Mesodermal cell (in vitro differentiated cells): Measurements from ENCODE around the gene FKBP5.

Experiments used
- H3K27ac ChIP-seq: 2 replicates; pipeline ENCODE4 v1.7.0; 2013; ENCODE audit warnings: mild to moderate bottlenecking, low read depth, low read length, moderate library complexity; ENCODE audit not compliant: severe bottlenecking
- H3K36me3 ChIP-seq: 2 replicates; pipeline ENCODE4 v1.7.1; 2013; ENCODE audit warnings: mild to moderate bottlenecking, low read length, moderate library complexity; ENCODE audit not compliant: control insufficient read depth, insufficient read depth
- H3K4me1 ChIP-seq: one replicate; pipeline ENCODE4 v1.7.1; 2013; ENCODE audit warnings: mild to moderate bottlenecking, low read length; ENCODE audit not compliant: insufficient read depth, control insufficient read depth, poor library complexity, severe bottlenecking
- H3K4me3 ChIP-seq: 2 replicates; pipeline ENCODE4 v1.7.0; 2013; ENCODE audit warnings: low read length, control low read depth, mild to moderate bottlenecking; ENCODE audit not compliant: insufficient read depth, poor library complexity, severe bottlenecking; ENCODE audit errors: extremely low read depth
- H3K9me3 ChIP-seq: 2 replicates; pipeline ENCODE4 v1.7.1; 2013; ENCODE audit warnings: mild to moderate bottlenecking, low read length, moderate library complexity; ENCODE audit not compliant: control insufficient read depth
- WGBS, 2 experiments: methylation state at CpG; one replicate each; pipeline ENCODE4 v1.1.5; 2013; ENCODE audit warnings: missing lambda C conversion rate in 2 of 2; ENCODE audit not compliant: insufficient coverage in 2 of 2; 5-methylcytosine and 5-hydroxymethylcytosine counted together

FKBP5 gene

DNA sequence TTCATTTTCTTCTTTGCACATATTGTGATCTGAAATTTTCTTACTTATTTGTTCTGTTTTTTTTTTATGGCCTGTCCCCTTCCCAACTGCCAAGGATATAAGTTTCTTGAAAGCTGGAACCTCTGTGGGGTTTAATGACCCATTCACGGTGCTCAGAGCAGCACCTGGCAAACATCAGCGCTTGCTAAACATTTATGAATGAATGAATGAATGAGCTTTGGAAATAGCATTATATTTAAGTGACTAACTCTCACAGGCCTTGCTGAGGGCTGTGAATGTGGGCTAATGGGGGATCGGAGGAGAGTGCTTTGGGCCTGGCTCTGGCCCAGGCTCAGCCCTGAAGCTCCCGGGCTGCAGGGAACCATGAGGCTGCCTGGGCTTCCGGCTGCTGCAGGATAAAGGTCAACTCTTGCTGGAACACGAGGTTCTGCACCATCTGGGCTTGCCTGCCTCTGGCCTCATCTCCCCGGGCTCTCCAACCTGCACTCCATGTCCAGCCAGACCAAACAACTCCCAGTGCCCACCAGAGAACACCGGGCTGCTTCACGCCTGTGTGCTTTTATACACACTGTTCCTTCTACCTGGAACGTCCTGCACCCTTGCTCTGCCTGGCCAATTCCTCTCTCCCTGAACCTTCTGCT, 33.5 kb upstream of the FKBP5 start:
- Histone ChIP-seq H3K4me1 (peaks cover 55% of the 10 kb centered on the region), H3K27ac (no peak overlapping the region), H3K36me3 (no peaks in the 10 kb centered on the region), H3K4me3 (no peak overlapping the region), H3K9me3 (no peaks in the 10 kb centered on the region)
- 90 to 94% methylated on average over 8 of the region's 10 CpGs for WGBS, 2 experiments

DNA sequence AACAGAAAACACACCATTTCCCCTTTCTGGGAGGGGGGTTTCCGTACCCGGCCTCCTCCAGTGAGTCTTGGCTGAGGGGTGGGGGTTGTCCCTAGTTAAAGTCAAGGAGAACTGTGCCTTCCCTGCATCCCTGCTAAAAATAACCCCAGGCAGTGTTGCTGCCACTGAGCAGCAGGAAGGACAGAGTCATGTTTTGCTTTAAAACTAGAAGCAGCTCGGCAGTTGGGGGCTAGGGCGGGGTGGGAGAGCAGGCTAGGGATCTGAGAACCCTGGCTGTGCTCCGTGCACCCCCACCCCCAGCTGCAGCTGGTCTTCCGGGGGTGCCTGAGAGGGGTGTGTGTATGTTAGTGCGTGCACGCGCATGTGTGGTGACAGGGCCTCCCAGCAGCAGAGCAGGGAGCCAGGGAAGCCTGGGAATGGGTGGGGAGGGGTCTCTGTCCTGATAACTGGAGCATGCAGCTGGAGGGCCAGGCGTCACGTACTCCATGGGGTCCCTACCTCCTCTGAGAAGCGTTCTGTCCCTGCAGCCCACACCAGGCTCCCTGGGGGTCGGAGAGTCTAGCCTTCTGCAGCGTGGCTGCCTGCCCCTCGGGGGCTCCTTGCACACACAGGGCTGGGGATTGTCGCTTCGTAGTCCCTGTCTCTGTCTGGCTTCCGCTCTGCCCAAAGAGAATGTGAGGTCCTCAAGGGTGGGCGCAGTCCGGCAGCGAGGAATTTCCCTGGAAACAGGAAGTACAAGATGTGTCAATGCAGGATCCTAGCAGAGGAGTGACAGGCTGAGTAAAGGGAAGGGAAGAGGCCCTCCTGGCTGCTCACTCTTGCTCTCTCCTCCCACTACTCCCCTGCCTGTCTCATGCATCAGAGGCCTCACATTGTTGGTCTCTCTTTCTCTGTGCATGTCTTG, 31.4 kb upstream of the FKBP5 start:
- WGBS, 2 experiments: 22 to 31% methylated on average over 16 of the region's 21 CpGs
- peak overlapping the region; percentile 30 for H3K4me3 ChIP-seq
- peak overlapping the region; percentile 91 for H3K27ac ChIP-seq

DNA sequence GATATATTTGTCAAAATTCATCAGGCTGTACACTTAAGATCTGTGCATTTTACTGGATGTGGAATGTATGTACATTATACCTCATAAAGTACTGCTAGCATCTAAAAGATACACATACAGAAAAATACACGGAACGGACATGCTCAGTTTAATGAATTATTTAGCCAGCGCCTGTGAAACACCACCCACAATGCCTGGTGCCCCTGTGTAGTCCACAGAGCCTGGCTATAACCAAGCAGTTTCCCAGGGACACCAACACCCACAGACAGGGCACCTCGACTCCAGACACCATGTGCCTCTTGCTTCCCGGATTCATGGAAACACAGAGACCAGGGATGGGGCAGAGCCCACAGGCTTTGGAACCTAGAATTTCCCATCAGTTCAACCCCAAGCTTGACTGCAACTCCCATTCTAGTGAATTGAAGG, 30.7 kb upstream of the FKBP5 start:
- 54 to 85% methylated on average over 2 to 4 of the region's 5 CpGs for WGBS, 2 experiments
- H3K36me3 ChIP-seq: no peaks in the 10 kb centered on the region
- peak overlapping the region; percentile 30 for H3K4me3 ChIP-seq
- no peaks in the 10 kb centered on the region for H3K9me3 ChIP-seq
- H3K27ac ChIP-seq: peak overlapping the region; percentile 91
- peaks cover 32% of the 10 kb centered on the region for H3K4me1 ChIP-seq

More for the DNA sequence above, 31.4 kb upstream of the FKBP5 start:
- Histone ChIP-seq H3K4me1 (peaks cover 34% of the 10 kb centered on the region), H3K9me3 (no peaks in the 10 kb centered on the region), H3K36me3 (no peaks in the 10 kb centered on the region)

DNA sequence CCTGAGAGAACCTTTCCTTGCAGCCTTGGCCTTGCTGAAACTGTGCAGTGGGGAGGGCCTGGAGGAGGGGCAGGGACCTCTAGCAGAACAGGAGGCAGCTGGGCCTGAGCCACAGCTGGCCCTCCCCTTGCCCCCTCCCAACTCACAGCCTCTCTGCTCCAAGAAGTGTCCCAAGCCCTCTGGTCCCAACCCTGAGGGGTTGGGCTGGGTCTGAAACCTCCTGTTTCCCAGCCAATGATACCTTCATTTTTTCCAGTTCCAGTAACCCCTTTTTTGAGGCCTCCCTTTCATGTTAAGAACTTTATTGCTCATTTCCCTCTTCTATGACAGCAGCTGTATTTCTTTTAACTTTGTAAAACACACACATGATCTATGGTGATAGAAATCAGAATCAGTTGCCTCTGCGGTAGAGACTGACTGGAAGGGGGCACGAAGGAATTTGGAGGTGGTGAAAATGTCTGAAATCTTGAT, 30.2 kb upstream of the FKBP5 start:
- Histone ChIP-seq H3K4me3 (peak overlapping the region; percentile 3), H3K27ac (peak overlapping the region; percentile 91), H3K9me3 (no peaks in the 10 kb centered on the region), H3K36me3 (no peaks in the 10 kb centered on the region), H3K4me1 (peaks cover 32% of the 10 kb centered on the region)
- WGBS, 2 experiments: 92% methylated on average over 2 of the region's 2 CpGs; no CpG with 5 or more reads in 1 of the 2 experiments

DNA sequence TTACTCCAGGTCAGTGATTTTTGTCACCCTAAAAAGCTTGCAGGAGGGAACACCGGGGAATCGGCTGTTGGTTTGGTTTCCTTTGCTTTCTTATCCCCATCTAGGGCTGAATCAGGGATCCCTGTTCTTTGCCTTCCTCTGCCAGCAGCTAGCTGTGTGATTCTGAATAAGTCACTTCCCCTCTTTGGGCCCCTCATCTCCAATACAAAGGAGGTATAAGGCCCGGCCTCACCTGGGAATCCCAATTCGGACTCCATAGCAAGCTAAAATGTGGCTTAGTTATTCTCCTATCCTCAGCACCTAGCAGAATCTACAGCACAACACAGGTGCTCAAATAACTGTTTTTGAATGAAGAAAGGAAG, 29.6 kb upstream of the FKBP5 start:
- WGBS, 2 experiments: 64 to 76% methylated on average over 2 to 3 of the region's 4 CpGs
- no peak overlapping the region for H3K4me3 ChIP-seq
- no peaks in the 10 kb centered on the region for H3K9me3 ChIP-seq
- H3K36me3 ChIP-seq: no peaks in the 10 kb centered on the region
- H3K27ac ChIP-seq: peak overlapping the region; percentile 91
- H3K4me1 ChIP-seq: peaks cover 32% of the 10 kb centered on the region

DNA sequence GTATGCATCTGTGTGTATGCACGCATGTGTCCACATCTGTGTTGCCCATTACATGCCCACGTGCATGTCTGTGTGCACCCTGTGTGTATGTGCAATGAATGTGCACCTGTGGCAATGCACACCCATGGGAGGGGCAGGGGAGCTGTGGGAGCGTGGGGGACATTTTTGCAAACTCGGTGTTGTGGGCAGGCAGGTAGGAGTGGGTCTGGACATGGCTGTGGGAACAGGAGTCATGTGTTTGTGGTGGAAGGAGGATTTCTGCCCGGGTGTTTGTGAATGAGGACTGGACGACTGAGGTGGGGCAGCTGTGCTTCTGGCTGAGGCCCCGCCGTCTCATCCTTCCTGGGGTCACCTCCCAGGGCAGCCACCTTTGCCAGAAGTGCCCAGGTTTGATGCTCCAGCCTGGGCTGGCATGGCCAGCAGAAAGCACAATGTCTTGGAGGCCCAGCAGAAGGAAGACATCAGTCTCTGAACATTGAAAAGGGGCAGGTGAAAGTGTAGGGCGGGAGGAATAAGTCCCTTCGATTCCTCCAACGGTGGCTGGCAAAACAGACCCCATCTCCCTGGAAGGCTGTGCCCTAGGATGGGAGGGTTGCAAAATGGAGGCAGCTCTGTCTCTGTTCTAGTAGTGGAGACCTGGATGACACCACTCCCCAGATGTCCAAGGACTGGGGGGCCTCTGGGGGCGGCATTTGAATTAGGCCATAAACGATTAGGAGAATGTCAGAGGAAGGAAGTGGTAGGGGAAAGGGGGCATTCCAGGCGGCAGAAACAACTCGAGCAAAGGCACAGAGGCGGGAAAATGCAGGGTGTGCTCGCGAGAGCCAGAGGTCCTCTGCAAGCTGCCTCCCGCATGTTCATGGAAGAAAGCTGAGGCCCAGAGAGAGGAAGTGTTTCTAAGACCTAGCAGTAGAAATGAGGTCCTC, 29.0 kb upstream of the FKBP5 start:
- H3K4me3 ChIP-seq: no peak overlapping the region

DNA sequence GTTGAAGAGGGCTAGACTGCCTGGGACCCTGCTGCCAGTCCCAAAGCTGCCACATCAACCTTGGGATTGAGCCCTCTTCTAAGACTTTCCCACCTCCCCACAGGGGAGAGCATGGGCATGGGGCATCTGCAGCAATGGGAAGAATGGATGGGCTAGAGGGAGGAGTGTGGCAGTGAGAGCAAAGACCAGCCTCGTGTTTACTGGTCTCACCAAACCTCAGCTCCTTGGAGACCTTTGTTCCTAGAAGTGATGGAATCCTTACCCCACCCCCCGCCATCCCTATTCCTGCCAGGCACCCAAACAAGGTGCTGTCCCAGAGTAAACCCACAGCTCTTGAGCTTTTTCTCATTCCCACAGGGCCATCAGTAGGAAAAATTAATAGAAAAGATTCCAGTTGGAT, 28.1 kb upstream of the FKBP5 start:
- Histone ChIP-seq H3K36me3 (no peaks in the 10 kb centered on the region), H3K9me3 (no peaks in the 10 kb centered on the region), H3K27ac (no peak overlapping the region), H3K4me3 (no peak overlapping the region), H3K4me1 (peaks cover 32% of the 10 kb centered on the region)
- 60% methylated on average over 2 of the region's 2 CpGs; no CpG with 5 or more reads in 1 of the 2 experiments for WGBS, 2 experiments

More for the DNA sequence above, 29.0 kb upstream of the FKBP5 start:
- WGBS, 2 experiments: 79 to 80% methylated on average over 17 to 19 of the region's 19 CpGs
- H3K9me3 ChIP-seq: no peaks in the 10 kb centered on the region
- H3K4me1 ChIP-seq: peaks cover 32% of the 10 kb centered on the region
- no peaks in the 10 kb centered on the region for H3K36me3 ChIP-seq
- H3K27ac ChIP-seq: peak overlapping the region; percentile 6

DNA sequence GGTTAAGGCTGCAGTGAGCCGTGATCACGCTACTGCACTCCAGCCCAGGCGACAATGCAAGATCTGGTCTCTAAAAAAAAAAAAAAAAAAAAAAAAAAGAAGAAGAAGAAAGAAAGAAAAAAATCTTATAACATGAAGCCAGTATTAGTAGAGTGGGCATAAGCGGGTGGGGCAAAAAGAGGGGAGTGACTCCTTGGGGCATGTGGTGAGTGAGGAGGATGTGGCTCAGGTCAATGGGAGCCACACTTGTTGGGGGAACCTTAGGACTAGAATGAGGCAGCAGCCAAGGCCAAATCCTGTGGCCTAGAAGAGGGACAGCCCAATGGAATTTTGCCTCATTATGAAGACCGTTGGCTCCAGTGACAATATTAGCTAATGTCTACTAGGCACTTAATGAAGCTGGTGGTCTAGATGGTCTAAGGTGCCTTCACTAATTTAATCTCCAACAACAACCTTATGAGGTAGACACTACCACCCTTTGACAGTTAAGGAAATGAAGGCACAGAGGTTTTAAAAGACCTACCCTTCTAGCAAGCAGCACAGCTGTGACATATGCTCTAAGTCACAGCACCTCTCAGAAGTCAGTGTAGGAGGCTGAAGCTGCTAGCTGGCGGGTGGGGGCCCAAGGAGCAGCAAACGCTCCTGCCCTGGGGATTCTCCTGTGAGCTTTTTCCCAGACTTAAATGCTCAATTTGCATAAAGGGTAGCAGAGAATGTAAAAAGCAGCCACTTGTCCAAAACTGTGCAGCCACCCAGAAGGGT, 24.5 kb upstream of the FKBP5 start:
- H3K36me3 ChIP-seq: no peaks in the 10 kb centered on the region
- H3K4me3 ChIP-seq: no peak overlapping the region
- no peaks in the 10 kb centered on the region for H3K9me3 ChIP-seq
- WGBS, 2 experiments: 71 to 76% methylated on average over 3 to 6 of the region's 7 CpGs
- H3K27ac ChIP-seq: no peak overlapping the region
- peaks cover 5% of the 10 kb centered on the region for H3K4me1 ChIP-seq

DNA sequence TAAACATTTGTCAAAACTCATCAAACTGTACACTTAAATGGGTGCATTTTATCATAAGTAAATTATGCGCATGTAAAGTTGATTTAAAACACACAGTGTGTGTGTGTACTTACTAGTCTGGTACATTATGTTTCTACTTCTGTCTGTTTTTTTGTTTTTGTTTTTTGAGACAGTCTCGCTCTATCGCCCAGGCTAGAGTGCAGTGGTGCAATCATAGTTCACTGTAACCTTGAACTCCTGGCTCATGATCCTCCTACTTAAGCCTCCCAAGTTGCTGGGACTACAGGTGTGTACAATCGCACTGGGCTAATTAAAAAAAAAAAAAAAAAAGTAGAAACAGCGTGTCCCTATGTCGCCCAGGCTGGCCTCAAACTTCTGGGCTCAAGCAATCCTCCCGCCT, 23.0 kb upstream of the FKBP5 start:
- no peaks in the 10 kb centered on the region for H3K9me3 ChIP-seq
- no peak overlapping the region for H3K4me3 ChIP-seq
- H3K27ac ChIP-seq: no peak overlapping the region
- WGBS, 2 experiments: 93 to 100% methylated on average over 3 to 5 of the region's 7 CpGs
- H3K4me1 ChIP-seq: no peaks in the 10 kb centered on the region
- no peaks in the 10 kb centered on the region for H3K36me3 ChIP-seq
